Stimulated activated CD8-positive, alpha-beta memory T cell treated with anti-CD3 and anti-CD28 coated beads, Interleukin-2, amount 100 ng/mL, for 1 hour (primary cell): ENCODE measurements around the gene HLF.

Experiments used
- DNase-seq, 2 donors: peaks; one replicate each; pipeline ENCODE4 v3.0.0-alpha.2; 2020; ENCODE audit warnings: low read depth in 2 of 2

The HLF gene

DNA sequence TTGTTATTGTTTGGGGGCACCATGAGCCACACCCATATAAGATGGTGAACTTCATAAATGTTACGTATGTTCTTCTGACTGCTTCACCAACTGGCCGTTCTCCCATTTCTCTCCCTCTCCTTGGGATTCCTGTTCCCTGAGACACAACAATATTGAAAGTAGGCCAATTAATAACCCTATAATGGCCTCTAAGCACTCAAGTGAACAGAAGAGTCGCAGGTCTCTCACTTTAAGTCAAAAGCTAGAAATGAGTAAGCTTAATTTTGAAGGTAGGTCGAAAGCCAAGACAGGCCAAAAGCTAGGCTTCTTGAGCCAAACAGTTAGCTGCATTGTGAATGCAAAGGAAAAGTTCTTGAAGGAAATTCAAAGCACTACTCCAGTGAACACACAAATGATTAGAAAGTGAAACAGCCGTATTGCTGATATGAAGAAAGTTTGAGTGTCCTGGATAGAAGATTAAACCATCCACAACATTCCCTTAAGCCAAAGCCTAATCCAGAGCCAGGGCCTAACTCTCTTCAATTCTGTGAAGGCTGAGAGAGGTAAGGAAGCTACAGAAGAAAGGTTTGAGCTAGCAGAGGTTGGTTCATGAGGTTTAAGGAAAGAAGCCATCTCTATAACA, 25.8 kb downstream of the HLF start:
- DNase-seq, result no peak

DNA sequence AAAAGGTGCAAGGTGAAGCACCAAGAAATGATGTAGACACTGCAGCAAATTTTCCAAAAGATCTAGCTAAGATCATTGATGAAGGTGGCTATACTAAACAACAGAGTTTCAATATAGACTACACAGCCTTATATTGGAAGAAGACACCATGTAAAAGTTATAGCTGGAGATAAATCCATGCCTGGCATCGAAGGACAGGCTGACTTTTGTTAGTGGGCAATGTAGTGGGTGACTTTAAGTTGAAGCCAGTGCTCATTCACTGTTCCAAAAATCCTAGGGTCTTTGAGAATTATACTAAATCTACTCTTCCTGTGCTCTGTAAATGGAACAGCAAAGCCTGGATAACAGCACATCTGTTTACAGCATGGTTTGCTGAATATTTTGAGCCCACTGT, 26.4 kb downstream of the HLF start:
- DNase-seq, result no peak

DNA sequence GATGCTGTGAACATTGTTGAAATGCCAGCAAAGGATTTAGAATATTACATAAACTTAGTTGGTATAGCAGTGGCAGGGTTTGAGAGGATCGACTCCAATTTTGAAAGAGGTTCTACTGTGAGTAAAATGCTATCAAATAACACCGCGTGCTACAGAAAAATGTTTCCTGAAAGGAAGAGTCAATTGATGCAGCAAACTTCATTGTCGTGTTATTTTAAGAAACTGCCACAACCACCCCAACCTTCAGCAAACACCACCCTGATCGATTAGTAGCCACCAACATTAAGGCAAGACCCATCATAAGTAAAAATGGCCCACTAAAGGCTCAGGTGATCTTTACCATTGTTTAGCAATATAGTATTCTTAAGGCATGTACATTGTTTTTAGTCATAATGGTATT, 27.3 kb downstream of the HLF start:
- DNase-seq, result no peak

DNA sequence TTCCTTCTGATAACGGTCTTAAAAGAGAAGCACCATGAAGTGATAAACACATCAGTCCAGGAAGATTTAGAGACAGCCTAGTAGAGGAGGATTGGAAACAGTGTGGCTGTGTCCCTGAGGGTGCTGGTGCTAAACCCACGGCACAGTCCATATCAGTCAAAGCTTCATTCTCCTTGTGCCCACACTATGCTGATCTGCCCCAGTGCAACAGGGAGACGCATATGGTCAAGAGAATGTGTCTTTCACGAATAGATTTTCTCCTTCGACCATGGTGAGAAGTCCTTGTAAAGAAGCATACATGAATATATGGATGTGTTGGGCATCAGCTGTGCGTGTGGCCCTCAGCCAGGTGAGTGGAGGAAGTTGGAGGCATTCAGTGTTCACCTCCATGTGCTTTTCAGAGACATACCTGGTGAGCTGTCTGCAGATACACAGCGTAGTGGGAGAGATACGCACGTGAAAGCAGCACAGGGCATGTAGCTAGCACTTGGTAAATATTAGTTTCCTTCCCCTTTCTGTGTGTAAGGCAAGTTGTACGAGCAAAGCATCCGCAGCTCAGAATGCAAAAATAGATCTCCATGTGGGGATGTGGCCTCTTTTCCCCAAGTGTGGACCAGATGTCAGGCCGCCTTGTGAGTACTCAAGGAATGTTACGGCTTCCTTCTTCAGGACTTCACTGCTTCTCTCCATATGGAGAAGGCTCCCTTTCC, 29.4 kb downstream of the HLF start:
- DNase-seq, result no peak

DNA sequence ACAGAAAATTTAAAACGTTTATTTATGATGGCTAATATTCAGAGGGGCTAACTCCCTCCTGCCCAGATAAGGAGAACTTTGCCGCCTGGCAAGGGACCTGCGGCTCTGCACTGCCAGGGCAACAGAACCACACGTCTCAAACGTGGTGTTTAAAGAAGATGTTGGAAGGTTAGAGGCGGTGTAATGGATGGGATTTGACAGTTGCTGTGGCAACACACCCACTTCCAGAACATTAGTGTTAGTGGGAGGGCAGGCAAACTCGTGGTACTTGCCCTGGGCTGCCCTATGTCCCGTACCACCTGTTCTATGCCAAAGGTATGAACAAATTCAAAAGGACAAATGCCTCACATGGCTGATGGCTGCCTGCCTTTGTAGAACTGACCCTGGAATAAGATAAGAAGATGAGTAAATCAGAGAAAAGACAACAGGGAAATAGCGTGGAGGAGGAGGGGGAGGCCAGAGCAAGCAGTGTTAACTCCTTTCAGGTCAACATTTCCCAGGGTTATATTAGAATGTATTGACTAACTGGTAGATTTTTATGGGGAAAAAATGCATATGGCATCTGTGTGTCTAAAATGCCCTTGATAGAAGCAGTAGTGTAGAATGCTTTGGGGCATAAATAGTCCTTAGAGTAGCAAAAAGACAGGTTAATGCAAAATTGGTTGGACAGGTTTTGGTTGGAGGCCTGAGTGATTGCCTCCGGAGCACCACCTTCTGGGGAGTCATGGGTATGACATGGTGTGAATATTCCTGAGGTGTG, 30.8 kb downstream of the HLF start:
- DNase-seq, result peak in 1 of 2 donors; percentile 35

DNA sequence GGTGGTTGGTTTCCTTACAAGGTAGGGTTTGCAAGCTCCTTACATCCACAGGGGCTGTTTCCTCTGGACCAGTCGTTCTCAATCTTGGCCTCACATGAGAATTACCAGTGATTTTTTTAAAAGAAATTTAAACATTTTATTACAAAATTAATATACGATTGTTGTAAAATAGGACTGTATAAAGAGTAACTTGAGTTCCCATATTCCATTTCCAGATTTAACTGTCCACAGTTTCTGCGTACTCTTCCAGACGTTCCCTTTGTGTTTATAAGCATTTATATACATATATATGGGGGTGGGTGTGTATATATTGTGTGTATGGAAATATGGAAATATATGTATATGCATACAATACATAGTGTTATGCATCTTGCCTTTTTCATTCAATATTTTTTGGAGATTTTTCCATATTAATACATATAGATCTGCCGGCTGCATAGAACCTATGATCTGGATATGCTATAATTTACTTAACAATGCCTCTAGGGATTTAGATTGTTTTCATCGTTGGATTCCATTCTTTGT, 31.5 kb downstream of the HLF start:
- no peak for DNase-seq

DNA sequence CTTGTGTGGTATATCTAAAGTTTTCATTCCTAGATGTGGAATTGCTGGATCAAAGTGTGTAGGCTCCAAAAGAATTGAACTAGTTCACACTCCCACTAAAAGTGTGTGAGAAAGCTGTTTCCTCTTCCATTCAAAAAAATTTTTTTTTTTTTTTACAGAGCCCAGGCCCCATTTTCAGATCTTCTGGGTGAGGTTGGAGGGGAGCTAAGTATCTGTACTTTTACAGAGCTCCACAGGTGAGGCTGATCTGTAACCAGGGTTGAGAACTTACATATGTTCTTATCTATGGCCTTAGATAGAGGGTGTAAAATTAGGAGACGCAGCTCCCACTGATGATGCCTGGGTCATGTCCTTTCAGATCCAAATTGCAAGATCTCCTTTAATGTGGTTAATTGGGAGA, 31.9 kb downstream of the HLF start:
- DNase-seq, result no peak

DNA sequence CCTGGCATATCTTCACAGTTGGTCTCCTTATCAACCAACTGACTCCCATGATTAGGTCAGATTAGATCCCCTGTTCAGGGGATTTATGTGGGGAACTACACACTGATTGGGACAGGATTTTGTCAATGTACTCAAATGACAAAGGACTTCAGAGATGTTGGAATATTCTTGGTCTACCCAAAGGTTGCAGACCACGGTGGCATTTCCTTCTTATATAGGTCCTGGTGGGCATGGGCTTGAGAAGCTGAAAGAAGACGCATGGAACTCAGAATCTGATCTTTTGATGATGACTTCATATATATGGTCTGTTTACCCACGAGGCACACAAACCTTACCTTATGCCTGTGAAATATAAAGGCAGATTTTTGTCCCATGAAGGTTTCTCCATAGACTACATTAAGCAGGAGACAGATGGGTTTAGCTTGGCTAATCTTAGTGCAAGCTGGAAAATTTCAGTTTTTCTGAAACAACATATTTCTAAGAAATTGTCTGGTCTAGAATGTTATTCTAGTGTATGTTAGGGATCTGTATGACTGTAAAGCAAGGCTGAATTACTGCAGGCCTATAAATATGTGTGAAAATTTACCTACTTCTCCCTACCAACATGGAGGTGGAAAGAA, 33.5 kb downstream of the HLF start:
- DNase-seq, result no peak

DNA sequence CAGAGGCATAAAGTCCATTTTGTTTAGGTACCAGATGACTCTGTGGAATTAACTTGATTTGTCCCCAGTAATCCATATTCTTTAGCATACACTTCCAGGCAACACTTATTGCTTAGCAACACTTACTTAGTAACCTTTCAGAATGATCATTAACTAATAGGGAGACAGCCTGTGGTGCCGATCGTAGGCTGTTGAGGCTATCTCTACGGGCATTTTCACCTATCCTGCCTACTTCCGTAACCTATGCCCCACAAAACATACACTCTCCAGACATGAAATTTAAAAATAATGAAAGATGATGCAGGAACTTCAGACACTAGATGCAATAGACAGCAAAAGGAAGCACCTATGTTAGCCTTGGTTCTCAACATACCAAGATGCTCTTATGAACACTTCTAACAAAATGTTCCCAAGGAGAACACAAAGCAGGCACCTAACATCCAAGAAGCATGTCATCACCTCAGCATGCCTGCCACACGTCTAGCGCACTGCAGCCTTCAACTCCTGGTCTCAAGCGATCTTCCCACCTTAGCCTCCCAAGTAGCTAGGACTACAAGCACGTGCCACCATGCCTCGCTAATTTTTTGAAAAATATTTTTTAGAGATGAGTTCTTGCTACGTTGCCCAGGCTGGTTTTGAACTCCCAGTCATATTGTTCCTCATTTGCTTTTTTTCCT, 34.5 kb downstream of the HLF start:
- no peak for DNase-seq

DNA sequence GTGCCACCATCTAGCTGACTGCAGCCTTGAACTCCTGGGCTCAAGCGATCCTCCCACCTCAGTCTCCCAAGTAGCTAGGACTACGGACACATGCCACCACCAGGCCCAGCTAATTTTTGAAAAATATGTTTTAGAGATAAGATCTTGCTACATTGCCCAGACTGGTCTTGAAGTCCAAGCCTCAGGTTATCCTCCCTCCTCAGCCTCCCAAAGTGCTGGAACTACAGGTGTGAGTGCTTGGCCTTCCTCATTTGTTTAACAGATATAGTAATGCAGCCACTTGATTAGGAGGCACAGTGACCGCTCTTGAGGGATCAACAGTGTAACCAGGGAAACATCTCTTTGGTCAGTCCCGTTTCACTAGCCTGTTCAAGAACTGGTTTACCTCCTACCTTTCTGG, 35.1 kb downstream of the HLF start:
- DNase-seq, result no peak

DNA sequence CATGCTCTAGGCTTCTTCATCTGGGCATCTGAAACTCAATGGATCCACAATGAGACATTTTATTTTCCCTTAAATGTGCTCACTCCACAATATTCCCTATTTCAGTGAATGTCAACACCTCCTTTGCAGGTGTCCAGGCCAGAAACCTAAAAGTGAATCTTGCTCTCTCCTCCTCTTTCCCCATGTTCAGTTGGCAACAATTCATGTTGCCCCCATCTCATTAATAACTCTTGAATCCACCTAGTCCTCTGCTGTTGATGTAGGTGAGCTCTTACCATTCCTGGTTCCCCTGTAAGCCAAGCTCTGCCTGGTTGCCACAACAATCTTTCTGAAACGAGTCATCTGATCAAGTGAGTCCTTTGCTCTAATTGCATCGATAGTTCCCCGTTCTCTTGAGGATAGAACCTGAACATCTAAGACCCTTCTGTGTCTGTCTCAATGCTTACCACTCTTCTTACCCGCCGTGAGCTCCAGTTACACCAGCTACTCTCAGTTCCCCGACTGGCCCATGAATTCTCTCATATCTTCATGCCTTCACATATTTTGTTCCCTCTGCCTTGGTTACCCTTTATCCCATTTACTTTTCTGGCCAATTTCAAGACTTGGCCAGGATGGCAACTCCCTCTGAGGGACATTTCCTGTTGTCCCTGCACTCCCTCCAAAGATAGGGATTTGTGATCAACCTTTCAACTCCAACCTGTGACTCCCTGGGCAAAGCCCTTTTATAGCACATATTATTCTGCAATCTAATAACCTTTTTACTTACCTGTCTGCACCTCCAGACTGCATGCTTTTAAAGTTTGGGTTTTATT, 35.9 kb downstream of the HLF start:
- no peak for DNase-seq

DNA sequence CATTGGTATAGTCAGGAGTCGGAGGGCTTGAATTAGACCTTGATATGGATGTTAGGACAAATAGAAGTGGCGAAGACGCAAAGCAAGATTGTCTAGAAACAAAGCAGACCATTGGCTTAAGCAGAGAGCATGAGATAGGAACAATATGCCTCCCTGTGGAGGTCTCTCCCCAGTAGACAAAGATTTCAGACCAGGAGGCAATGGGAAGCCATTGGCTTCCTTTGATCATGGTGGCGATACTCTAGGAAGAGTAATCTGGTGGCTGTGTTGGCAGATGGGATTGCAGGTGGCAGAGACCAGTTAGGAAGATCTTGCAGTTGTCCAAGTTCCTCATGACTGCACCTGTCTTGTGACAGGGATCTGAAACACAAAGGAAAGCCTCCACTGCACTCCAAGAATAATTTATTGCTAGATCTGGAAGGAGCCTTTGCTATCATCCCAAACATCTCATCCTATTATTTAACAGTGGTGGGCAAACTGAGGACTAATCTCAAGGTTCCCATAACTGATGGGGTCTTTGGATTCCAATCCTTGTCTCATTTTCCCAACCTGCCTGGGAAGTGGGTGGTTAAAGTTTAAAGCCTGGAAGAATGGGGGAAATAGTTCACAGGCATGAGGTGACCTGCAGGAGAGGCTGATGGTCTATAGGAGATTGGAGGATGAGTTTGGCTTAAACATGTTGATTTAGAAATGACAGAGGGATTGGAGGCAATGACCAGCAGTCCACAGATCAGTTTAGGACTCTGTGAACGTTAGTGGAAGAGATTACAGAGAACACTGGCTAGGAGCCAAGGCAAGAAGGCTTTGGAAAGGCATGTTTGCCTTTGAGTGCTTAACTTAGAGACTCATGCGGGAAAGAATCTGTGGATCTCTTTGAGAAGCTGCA, 37.0 kb downstream of the HLF start:
- DNase-seq, result no peak

DNA sequence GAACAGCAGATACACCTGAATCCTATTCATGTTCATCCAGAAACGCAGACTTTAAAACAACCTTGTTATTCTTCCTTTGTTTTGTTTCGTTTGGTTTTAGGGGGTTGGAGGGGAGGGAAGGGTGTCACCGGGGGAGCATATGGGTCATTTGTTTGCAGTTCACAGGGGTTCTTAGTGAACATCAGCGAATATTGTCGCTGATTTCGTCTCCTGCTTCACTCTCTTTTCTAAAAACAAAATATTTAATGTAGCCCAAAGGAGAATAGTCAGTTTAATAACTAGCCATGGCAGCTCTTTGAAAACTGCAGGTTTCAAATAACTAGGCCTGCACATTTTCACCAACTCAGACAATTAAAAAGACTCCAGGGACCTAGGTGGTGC, 37.6 kb downstream of the HLF start:
- DNase-seq, result no peak

DNA sequence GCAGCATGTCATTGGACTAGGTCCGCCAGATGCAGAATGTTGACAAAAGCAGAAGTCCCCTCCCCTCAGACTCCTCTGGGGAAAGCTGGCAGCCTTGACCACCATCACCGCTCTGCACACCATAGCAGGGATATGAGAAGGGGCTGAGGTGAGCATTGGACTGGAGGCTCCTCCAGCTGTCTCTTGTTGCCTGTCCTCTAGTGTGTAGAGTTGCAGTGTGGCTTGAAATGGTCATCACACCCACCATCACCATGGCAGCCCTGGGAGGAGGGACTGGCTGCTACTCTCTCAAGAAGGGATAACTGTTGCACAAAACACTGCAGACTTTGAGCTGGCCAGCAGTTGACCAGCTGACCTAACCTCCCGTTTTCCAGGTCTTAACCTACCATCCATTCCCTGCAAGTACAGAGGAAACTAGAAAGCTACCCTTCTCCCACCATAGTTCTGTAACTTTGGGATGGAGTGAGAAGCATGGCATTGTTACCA, 38.3 kb downstream of the HLF start:
- no peak for DNase-seq

DNA sequence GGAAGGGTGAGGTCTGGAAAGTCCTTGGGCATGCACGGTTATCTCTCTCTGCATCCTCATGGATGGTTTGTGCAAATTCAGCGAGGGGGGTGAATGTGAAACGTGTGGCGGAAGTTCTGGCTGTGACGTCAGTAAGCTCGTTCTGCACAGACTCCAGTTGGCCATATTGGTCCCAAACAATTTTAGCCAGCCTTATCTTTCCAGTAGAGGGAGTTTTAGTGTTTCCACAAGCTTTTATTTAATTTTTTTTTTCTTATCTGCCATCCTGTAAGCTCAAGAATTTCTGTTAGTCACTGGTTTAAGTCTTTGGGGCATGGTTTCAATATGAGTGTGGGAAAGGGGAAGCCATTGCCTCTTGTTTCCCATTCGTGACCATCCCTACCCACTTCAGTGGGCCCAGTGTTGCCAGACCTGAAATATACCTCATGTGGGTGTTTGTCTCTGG, 39.0 kb downstream of the HLF start:
- no peak for DNase-seq

DNA sequence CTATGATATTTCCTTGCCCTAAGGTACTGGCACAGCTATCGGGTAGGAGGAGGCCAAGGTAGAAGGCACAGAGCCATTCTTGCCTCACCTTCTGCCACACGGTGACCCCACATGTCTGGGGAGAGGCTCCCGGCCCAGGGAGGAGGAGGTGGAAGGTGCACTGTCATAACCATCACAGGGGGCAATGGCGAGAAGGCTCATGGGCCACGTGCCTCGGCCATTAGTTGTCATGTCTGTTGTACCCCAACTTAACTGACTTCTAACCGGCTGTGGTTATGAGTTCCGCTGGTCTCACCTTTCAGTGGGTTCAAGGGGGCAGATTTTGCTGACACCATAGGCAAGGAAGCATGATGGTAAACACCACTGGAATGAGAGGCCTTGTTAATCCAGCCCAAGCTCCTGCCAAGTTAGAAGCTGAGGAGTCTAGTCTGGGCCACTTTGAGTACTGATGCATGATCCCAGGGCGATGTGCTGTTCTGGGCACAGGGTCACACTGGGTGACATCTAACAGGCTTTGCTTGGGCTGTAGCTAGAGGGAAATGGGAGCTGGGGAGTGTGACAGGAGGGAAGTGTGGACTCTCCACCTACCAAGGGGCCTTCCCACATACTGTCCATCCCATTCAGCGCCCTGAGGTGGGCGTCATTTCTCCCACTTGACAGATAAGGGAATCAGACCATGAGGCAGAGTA, 39.6 kb downstream of the HLF start:
- DNase-seq, result no peak

DNA sequence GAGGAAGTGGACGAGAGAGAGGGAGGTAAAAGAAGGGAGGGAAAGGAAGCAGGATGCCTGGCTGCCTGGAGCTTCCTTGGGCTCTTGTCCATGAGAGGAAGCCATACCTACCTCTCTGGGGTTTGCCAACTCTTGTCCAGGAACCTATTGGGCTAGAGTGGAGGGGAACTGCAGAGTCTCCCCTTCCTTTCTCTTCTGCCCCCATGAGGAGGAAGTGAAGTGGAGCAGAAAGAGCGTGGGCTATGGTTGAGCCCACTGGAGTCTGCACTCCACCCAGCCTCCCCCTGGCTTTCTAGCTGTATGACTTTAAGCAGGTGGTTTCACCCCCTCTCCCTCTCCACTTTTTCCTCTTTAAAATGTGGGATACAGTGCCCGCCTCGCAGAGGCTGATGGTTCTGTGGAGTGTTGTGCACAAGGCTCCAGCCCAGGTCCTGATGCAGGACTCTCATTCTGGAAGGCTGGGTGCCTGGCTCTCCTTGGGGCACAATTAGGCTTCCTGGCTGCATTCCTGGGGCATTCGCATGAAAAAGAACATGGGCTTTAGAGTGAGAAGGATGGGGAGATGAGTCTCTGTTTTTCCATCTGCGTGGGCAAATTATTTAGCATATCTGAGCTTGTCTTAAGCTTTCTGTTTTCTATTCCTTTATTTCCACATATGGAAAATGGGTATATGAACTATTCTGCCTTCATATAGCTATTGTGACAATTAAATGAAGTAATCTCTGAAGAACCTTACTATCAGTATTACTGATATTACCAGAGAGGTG, 40.7 kb downstream of the HLF start:
- no peak for DNase-seq

DNA sequence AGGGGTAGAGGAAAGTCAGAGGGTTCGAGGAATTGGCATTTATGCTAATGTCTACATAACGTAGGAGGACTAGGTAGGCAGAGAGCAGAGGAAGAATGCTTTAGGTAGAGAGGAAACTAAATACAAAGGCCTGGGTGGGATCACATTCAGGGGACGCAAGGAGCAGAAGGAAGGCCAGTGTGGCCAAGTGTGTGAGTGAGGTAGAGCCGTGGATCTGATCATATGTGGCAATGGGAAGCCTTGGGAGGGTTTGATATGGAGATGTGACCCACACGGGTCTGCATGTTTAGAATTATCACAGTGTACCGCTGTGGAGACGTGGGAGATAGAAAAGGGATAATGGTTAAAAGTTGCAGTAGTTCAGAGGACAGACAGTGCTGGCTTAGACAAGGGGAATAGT, 43.1 kb downstream of the HLF start:
- no peak for DNase-seq
